GM23338 (cell line): ENCODE measurements around the gene ADCY6. TPM values are rescaled to one million over a fixed set of nuclear protein-coding genes. Genes with fewer than 3 reads are reported as not detected.

Experiments
- ATAC-seq: fragments of 200-7000 bp; cut with Tn5 transposase; 3 replicates; pipeline ENCODE4 v1.9.1; 2020
- DNase-seq: peaks from one replicate; pipeline ENCODE4 v3.0.0-alpha.2; 2015; ENCODE audit warnings: low spot score
- H2AFZ ChIP-seq: fragments of 200-600 bp; sonication (generic); 2 replicates; pipeline ENCODE4 v1.8.0; 2016; ENCODE audit warnings: antibody characterized with exemption, mild to moderate bottlenecking, moderate library complexity
- H3F3A ChIP-seq: fragments of 200-600 bp; sonication (generic); replicated peaks from 2 replicates; pipeline ENCODE4 v1.8.0; 2017; ENCODE audit warnings: antibody characterized with exemption, mixed run types, low read depth
- H3K27ac ChIP-seq: fragments of 200-600 bp; sonication (generic); 2 replicates; pipeline ENCODE4 v1.6.1; 2016; ENCODE audit warnings: low read depth
- H3K27me3 ChIP-seq: fragments of 200-600 bp; sonication (generic); 2 replicates; pipeline ENCODE4 v1.8.0; 2016; ENCODE audit warnings: mild to moderate bottlenecking, mixed run types, moderate library complexity; ENCODE audit not compliant: insufficient read depth
- H3K36me3 ChIP-seq: fragments of 200-600 bp; sonication (generic); 2 replicates; pipeline ENCODE4 v1.8.0; 2016; ENCODE audit warnings: mild to moderate bottlenecking; ENCODE audit not compliant: insufficient read depth
- H3K4me1 ChIP-seq: fragments of 200-600 bp; sonication (generic); 2 replicates; pipeline ENCODE4 v1.8.0; 2016; ENCODE audit warnings: mild to moderate bottlenecking, moderate library complexity; ENCODE audit not compliant: insufficient read depth
- H3K4me2 ChIP-seq: fragments of 200-600 bp; sonication (generic); 2 replicates; pipeline ENCODE4 v1.7.1; 2017; ENCODE audit warnings: mixed run types
- H3K4me3 ChIP-seq: fragments of 200-600 bp; sonication (generic); 2 replicates; pipeline ENCODE4 v1.6.1; 2016; ENCODE audit warnings: mixed run types
- H3K79me2 ChIP-seq: fragments of 200-600 bp; sonication (generic); replicated peaks from 2 replicates; pipeline ENCODE4 v1.8.0; 2017; ENCODE audit warnings: mild to moderate bottlenecking; ENCODE audit not compliant: insufficient read depth
- H3K9me2 ChIP-seq: fragments of 200-600 bp; sonication (generic); 2 replicates; pipeline ENCODE4 v1.8.0; 2017; ENCODE audit not compliant: insufficient read depth
- H4K20me1 ChIP-seq: fragments of 200-600 bp; sonication (generic); replicated peaks from 2 replicates; pipeline ENCODE4 v1.8.0; 2017; ENCODE audit warnings: mild to moderate bottlenecking; ENCODE audit not compliant: insufficient read depth
- H3K27ac Mint-ChIP-seq: 2 replicates; pipeline ENCODE4 v1.8.0; 2020; ENCODE audit warnings: inconsistent platforms, mild to moderate bottlenecking, moderate library complexity, mixed read lengths
- H3K27me3 Mint-ChIP-seq: 3 replicates; pipeline ENCODE4 v1.8.0; 2022; ENCODE audit warnings: low read depth, mild to moderate bottlenecking, moderate library complexity, mixed read lengths, inconsistent platforms; ENCODE audit not compliant: insufficient read depth, poor library complexity
- H3K36me3 Mint-ChIP-seq: 3 replicates; pipeline ENCODE4 v1.8.0; 2021; ENCODE audit warnings: low read depth, mild to moderate bottlenecking, inconsistent platforms, moderate library complexity, mixed read lengths
- H3K4me1 Mint-ChIP-seq: 3 replicates; pipeline ENCODE4 v1.8.0; 2020; ENCODE audit warnings: mild to moderate bottlenecking, inconsistent platforms, mixed read lengths
- H3K4me3 Mint-ChIP-seq: 3 replicates; pipeline ENCODE4 v1.8.0; 2021; ENCODE audit warnings: moderate library complexity, mild to moderate bottlenecking, inconsistent platforms, mixed read lengths
- H3K9me3 Mint-ChIP-seq: 3 replicates; pipeline ENCODE4 v1.8.0; 2020; ENCODE audit warnings: moderate library complexity, mild to moderate bottlenecking, inconsistent platforms, mixed read lengths
- CREB1 ChIP-seq: fragments of 250-450 bp; sonication (Bioruptor Pico); IDR thresholded peaks from 2 replicates; pipeline ENCODE4 v1.5.0; 2020; ENCODE audit warnings: low read depth, mild to moderate bottlenecking, moderate library complexity
- CTCF ChIP-seq, 2 experiments: fragments of 200-600 bp in 1 of 2; sonication (generic) in 1 of 2; conservative IDR thresholded peaks; 2 replicates each; pipeline versions ENCODE4 v1.5.1 to v1.6.1; 2016 to 2017; ENCODE audit warnings: antibody characterized with exemption in 2 of 2, low read depth in 2 of 2, mild to moderate bottlenecking in 2 of 2, moderate library complexity in 1 of 2
- EZH2 ChIP-seq: fragments of 200-600 bp; sonication (generic); IDR thresholded peaks from one replicate; pipeline ENCODE4 v1.8.0; 2017; ENCODE audit warnings: antibody characterized with exemption, mild to moderate bottlenecking, low read depth; ENCODE audit not compliant: unreplicated experiment
- EZH2phosphoT487 ChIP-seq: fragments of 200-600 bp; sonication (generic); IDR thresholded peaks from one replicate; pipeline ENCODE4 v1.8.1; 2018; ENCODE audit warnings: antibody characterized with exemption; ENCODE audit not compliant: unreplicated experiment
- JUNB ChIP-seq: IDR thresholded peaks from one replicate; pipeline ENCODE4 v1.6.1; 2016; ENCODE audit warnings: antibody characterized with exemption; ENCODE audit not compliant: unreplicated experiment
- NANOG ChIP-seq: IDR thresholded peaks from 2 replicates; pipeline ENCODE4 v1.6.1; 2016; ENCODE audit warnings: antibody characterized with exemption, borderline replicate concordance
- POLR2AphosphoS5 ChIP-seq: IDR thresholded peaks from 2 replicates; pipeline ENCODE4 v1.6.1; 2016; ENCODE audit warnings: antibody characterized with exemption, low read depth
- STAT1 ChIP-seq: IDR thresholded peaks from one replicate; pipeline ENCODE4 v1.6.1; 2016; ENCODE audit warnings: antibody characterized with exemption; ENCODE audit not compliant: unreplicated experiment
- ZNF114 ChIP-seq: fragments of 250-450 bp; sonication (Bioruptor Pico); IDR thresholded peaks from 2 replicates; pipeline ENCODE4 v1.5.0; 2020; ENCODE audit warnings: mild to moderate bottlenecking, moderate library complexity
- ZNF331 ChIP-seq: fragments of 250-450 bp; sonication (Bioruptor Pico); IDR thresholded peaks from 2 replicates; pipeline ENCODE4 v1.5.0; 2020; ENCODE audit warnings: low read depth, mild to moderate bottlenecking, moderate library complexity
- polyA plus RNA-seq: library from polyadenylated mRNA; unstranded; fragments of >200 nt; fragmentation: Nextera tagmentation; extraction: Ambion mirVana; gene quantifications from 2 replicates; pipeline ENCODE4 v1.2.1, GENCODE V29; 2016
- total RNA-seq: library from RNA; depleted of rRNA; stranded (reverse); fragments of >200 nt; shearing (Covaris generic); gene quantifications from 2 replicates; pipeline ENCODE4 v1.2.3, GENCODE V29; 2014
- TF ChIP-seq, protein P1 (sequence below): fragments of 250-450 bp; sonication (Bioruptor Pico); IDR thresholded peaks from 2 replicates; pipeline ENCODE4 v1.5.0; 2020; ENCODE audit warnings: mild to moderate bottlenecking, moderate library complexity
- TF ChIP-seq, protein P2 (sequence below): IDR thresholded peaks from 2 replicates; pipeline ENCODE4 v1.6.1; 2016; ENCODE audit warnings: antibody characterized with exemption
- TF ChIP-seq, protein P3 (sequence below): IDR thresholded peaks from one replicate; pipeline ENCODE4 v1.6.1; 2018; ENCODE audit warnings: antibody characterized with exemption; ENCODE audit not compliant: unreplicated experiment

ADCY6 gene
- total and polyA plus RNA-seq, 2 experiments from 2014 or later, result 1.0 to 16.5 TPM

GRCh38 chr12:48822711-48823110 is 33.8 kb upstream of the ADCY6 start:
- no peak overlapping the region for H3K4me3 Mint-ChIP-seq
- peaks cover 9% of the 10 kb centered on the region for H3K4me1 ChIP-seq
- H3K79me2 ChIP-seq, result no peaks in the 10 kb centered on the region
- no peak overlapping the region for H3K4me2 ChIP-seq
- H3K9me2 ChIP-seq, result no peaks in the 10 kb centered on the region
- DNase-seq (no peak), ATAC-seq (no peak)
- peaks cover 28% of the 10 kb centered on the region for H3K27me3 Mint-ChIP-seq
- no peaks in the 10 kb centered on the region for H3K36me3 ChIP-seq
- peaks cover 10% of the 10 kb centered on the region; the same call in 1 of the 3 replicates for H3K36me3 Mint-ChIP-seq
- no peaks in the 10 kb centered on the region; the same call in 1 of the 2 replicates for H4K20me1 ChIP-seq
- no peak overlapping the region for H3K27ac ChIP-seq
- H3K4me1 Mint-ChIP-seq, result peaks cover 34% of the 10 kb centered on the region
- H3F3A ChIP-seq, result no peaks in the 10 kb centered on the region; the same call in 1 of the 2 replicates
- TF ChIP-seq EZH2phosphoT487, result no peak
- TF ChIP-seq JUNB, result no peak
- TF ChIP-seq ZNF114 (CRISPR knock-in tag), result no peak
- no peak for TF ChIP-seq NANOG
- TF ChIP-seq, protein P1, sequence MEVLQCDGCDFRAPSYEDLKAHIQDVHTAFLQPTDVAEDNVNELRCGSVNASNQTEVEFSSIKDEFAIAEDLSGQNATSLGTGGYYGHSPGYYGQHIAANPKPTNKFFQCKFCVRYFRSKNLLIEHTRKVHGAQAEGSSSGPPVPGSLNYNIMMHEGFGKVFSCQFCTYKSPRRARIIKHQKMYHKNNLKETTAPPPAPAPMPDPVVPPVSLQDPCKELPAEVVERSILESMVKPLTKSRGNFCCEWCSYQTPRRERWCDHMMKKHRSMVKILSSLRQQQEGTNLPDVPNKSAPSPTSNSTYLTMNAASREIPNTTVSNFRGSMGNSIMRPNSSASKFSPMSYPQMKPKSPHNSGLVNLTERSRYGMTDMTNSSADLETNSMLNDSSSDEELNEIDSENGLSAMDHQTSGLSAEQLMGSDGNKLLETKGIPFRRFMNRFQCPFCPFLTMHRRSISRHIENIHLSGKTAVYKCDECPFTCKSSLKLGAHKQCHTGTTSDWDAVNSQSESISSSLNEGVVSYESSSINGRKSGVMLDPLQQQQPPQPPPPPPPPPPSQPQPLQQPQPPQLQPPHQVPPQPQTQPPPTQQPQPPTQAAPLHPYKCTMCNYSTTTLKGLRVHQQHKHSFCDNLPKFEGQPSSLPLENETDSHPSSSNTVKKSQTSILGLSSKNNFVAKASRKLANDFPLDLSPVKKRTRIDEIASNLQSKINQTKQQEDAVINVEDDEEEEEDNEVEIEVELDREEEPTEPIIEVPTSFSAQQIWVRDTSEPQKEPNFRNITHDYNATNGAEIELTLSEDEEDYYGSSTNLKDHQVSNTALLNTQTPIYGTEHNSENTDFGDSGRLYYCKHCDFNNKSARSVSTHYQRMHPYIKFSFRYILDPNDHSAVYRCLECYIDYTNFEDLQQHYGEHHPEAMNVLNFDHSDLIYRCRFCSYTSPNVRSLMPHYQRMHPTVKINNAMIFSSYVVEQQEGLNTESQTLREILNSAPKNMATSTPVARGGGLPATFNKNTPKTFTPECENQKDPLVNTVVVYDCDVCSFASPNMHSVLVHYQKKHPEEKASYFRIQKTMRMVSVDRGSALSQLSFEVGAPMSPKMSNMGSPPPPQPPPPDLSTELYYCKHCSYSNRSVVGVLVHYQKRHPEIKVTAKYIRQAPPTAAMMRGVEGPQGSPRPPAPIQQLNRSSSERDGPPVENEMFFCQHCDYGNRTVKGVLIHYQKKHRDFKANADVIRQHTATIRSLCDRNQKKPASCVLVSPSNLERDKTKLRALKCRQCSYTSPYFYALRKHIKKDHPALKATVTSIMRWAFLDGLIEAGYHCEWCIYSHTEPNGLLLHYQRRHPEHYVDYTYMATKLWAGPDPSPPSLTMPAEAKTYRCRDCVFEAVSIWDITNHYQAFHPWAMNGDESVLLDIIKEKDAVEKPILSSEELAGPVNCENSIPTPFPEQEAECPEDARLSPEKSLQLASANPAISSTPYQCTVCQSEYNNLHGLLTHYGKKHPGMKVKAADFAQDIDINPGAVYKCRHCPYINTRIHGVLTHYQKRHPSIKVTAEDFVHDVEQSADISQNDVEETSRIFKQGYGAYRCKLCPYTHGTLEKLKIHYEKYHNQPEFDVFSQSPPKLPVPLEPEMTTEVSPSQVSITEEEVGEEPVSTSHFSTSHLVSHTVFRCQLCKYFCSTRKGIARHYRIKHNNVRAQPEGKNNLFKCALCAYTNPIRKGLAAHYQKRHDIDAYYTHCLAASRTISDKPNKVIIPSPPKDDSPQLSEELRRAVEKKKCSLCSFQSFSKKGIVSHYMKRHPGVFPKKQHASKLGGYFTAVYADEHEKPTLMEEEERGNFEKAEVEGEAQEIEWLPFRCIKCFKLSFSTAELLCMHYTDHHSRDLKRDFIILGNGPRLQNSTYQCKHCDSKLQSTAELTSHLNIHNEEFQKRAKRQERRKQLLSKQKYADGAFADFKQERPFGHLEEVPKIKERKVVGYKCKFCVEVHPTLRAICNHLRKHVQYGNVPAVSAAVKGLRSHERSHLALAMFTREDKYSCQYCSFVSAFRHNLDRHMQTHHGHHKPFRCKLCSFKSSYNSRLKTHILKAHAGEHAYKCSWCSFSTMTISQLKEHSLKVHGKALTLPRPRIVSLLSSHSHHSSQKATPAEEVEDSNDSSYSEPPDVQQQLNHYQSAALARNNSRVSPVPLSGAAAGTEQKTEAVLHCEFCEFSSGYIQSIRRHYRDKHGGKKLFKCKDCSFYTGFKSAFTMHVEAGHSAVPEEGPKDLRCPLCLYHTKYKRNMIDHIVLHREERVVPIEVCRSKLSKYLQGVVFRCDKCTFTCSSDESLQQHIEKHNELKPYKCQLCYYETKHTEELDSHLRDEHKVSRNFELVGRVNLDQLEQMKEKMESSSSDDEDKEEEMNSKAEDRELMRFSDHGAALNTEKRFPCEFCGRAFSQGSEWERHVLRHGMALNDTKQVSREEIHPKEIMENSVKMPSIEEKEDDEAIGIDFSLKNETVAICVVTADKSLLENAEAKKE (CRISPR knock-in tag), result no peak
- TF ChIP-seq POLR2AphosphoS5, result no peak
- TF ChIP-seq, protein P2, sequence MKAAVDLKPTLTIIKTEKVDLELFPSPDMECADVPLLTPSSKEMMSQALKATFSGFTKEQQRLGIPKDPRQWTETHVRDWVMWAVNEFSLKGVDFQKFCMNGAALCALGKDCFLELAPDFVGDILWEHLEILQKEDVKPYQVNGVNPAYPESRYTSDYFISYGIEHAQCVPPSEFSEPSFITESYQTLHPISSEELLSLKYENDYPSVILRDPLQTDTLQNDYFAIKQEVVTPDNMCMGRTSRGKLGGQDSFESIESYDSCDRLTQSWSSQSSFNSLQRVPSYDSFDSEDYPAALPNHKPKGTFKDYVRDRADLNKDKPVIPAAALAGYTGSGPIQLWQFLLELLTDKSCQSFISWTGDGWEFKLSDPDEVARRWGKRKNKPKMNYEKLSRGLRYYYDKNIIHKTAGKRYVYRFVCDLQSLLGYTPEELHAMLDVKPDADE, result no peak
- TF ChIP-seq, protein P3, sequence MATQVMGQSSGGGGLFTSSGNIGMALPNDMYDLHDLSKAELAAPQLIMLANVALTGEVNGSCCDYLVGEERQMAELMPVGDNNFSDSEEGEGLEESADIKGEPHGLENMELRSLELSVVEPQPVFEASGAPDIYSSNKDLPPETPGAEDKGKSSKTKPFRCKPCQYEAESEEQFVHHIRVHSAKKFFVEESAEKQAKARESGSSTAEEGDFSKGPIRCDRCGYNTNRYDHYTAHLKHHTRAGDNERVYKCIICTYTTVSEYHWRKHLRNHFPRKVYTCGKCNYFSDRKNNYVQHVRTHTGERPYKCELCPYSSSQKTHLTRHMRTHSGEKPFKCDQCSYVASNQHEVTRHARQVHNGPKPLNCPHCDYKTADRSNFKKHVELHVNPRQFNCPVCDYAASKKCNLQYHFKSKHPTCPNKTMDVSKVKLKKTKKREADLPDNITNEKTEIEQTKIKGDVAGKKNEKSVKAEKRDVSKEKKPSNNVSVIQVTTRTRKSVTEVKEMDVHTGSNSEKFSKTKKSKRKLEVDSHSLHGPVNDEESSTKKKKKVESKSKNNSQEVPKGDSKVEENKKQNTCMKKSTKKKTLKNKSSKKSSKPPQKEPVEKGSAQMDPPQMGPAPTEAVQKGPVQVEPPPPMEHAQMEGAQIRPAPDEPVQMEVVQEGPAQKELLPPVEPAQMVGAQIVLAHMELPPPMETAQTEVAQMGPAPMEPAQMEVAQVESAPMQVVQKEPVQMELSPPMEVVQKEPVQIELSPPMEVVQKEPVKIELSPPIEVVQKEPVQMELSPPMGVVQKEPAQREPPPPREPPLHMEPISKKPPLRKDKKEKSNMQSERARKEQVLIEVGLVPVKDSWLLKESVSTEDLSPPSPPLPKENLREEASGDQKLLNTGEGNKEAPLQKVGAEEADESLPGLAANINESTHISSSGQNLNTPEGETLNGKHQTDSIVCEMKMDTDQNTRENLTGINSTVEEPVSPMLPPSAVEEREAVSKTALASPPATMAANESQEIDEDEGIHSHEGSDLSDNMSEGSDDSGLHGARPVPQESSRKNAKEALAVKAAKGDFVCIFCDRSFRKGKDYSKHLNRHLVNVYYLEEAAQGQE, result no peak
- no peak for TF ChIP-seq ZNF331 (CRISPR knock-in tag)
- no peak for TF ChIP-seq CTCF (conservative IDR thresholded peaks at IDR 0.05; ENCODE audit: low read depth in 2 of 2)
- TF ChIP-seq EZH2, result no peak
- no peak for TF ChIP-seq CREB1
- no peak for TF ChIP-seq STAT1
- H3K4me3 ChIP-seq, result no peak overlapping the region
- no peak overlapping the region for H3K27ac Mint-ChIP-seq
- H3K27me3 ChIP-seq, result peaks cover 34% of the 10 kb centered on the region
- no peaks in the 10 kb centered on the region; the same call in 2 of the 3 replicates for H3K9me3 Mint-ChIP-seq
- H2AFZ ChIP-seq, result no peak overlapping the region
